ENCODE measurements around the gene SLAMF8.

DNA sequence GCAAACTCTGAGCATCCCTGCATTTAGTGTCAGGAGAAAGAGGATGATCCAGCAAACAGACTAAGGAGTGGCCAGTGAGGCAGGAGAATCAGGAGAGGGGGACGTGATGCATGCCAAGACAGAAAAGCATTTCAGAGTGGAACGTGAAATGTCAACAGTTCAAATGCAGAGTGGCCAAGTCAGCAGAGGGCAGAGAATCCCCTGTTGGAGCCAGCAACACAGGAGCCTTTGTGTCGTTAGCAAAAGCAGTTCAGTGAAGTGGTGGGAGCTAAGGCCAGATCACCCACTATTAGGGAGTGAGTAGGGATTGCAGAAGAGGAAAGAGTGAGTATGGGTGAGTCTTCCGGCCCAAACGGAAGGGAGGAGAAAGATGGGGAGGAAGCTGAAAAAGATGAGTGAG lies 31.1 kb upstream of the SLAMF8 start:
- no peak for TF ChIP-seq CTCF (conservative IDR thresholded peaks at IDR 0.05 in 1 of 2, IDR thresholded peaks at IDR 0.05 in 1 of 2; ENCODE audit: extremely low read depth in 1 of 2, insufficient read depth in 1 of 2, low read depth in 1 of 2, low read length in 2 of 2)
- no peak for TF ChIP-seq EZH2 (IDR thresholded peaks at IDR 0.05; ENCODE audit: borderline replicate concordance, low read length)

Measured in mammary epithelial cell (primary cell).